Lower lobe of right lung (tissue), 2 donors: ENCODE measurements around the gene ZNF438. TPM values are rescaled to one million over a fixed set of nuclear protein-coding genes. Genes with fewer than 3 reads are reported as not detected.

Source experiments
- ATAC-seq, 2 donors: fragments of 200-7000 bp; cut with Tn5 transposase; one replicate each; pipeline ENCODE4 v1.9.1; 2020 to 2022; ENCODE audit warnings: mild to moderate bottlenecking in 2 of 2, moderate library complexity in 2 of 2
- DNase-seq: peaks from one replicate; pipeline ENCODE4 v3.0.0-alpha.2; 2020
- H3K27ac ChIP-seq: fragments of 200-600 bp; one replicate; pipeline ENCODE4 v1.8.0; 2022
- H3K27me3 ChIP-seq: fragments of 200-600 bp; one replicate; pipeline ENCODE4 v1.8.0; 2022; ENCODE audit warnings: low read depth
- H3K36me3 ChIP-seq: fragments of 200-600 bp; one replicate; pipeline ENCODE4 v1.8.0; 2022; ENCODE audit warnings: mild to moderate bottlenecking
- H3K4me1 ChIP-seq: fragments of 200-600 bp; one replicate; pipeline ENCODE4 v1.8.0; 2022
- H3K4me3 ChIP-seq: fragments of 200-600 bp; one replicate; pipeline ENCODE4 v1.8.0; 2022; ENCODE audit warnings: mild to moderate bottlenecking
- H3K9me3 ChIP-seq: fragments of 200-600 bp; one replicate; pipeline ENCODE4 v1.8.0; 2022
- CTCF ChIP-seq: fragments of 200-600 bp; IDR thresholded peaks from one replicate; pipeline ENCODE4 v1.8.0; 2022; ENCODE audit warnings: antibody characterized with exemption, mild to moderate bottlenecking
- intact Hi-C: fragments of 100-400 bp; cut with DNase I; formaldehyde crosslinking; loops from one replicate; pipeline ENCODE4 v1.11.0; 2022
- total RNA-seq: library from RNA; stranded (reverse); fragmentation: NEBNext Ultra II Directional; extraction: Animal tissue kit (Norgen Biotek cat#: 25700); gene quantifications from one replicate; pipeline ENCODE4 v1.2.1, GENCODE V29; 2021
- donor health status: DM: no; HTN: yes; CAD: no; lungs with severe emphysema.

The ZNF438 gene
- total RNA-seq, 1 donor from 2014 or later: 15.2 TPM

- Histone ChIP-seq H3K27ac (no peak overlapping the region), H3K4me1 (no peaks in the 10 kb centered on the region), H3K9me3 (no peaks in the 10 kb centered on the region), H3K27me3 (no peaks in the 10 kb centered on the region), H3K36me3 (peaks cover 14% of the 10 kb centered on the region), H3K4me3 (no peak overlapping the region)
- DNase-seq: no peak
- intact Hi-C loops: no loop called here
- ATAC-seq: no peak
- TF ChIP-seq CTCF: no peak
Measured at GRCh38 chr10:30842894-30843293, 188.8 kb downstream of the ZNF438 start.

GRCh38 chr10:30842185-30842584 is 189.5 kb downstream of the ZNF438 start:
- no peak overlapping the region for H3K27ac ChIP-seq
- intact Hi-C loops: no loop called here

GRCh38 chr10:30840395-30841050 is 191.1 kb downstream of the ZNF438 start:
- no peaks in the 10 kb centered on the region for H3K27me3 ChIP-seq
- no peaks in the 10 kb centered on the region for H3K4me1 ChIP-seq
- no peaks in the 10 kb centered on the region for H3K9me3 ChIP-seq
- intact Hi-C loops: no loop called here
- H3K4me3 ChIP-seq: no peak overlapping the region
- DNase-seq: no peak
- peaks cover 5% of the 10 kb centered on the region for H3K36me3 ChIP-seq
- H3K27ac ChIP-seq: no peak overlapping the region
- peak in 1 of 2 donors; percentile 37 for ATAC-seq
- TF ChIP-seq CTCF: no peak

More at GRCh38 chr10:30842185-30842584, 189.5 kb downstream of the ZNF438 start:
- H3K27me3 ChIP-seq: no peaks in the 10 kb centered on the region
- TF ChIP-seq CTCF: no peak
- DNase-seq (no peak), ATAC-seq (no peak)
- H3K9me3 ChIP-seq: no peaks in the 10 kb centered on the region
- no peaks in the 10 kb centered on the region for H3K4me1 ChIP-seq
- H3K4me3 ChIP-seq: no peak overlapping the region
- H3K36me3 ChIP-seq: peaks cover 7% of the 10 kb centered on the region

GRCh38 chr10:30839652-30840051 is 192.0 kb downstream of the ZNF438 start:
- DNase-seq (no peak), ATAC-seq (no peak)
- Histone ChIP-seq H3K27ac (no peak overlapping the region), H3K4me1 (no peaks in the 10 kb centered on the region), H3K9me3 (no peaks in the 10 kb centered on the region), H3K36me3 (no peaks in the 10 kb centered on the region), H3K27me3 (no peaks in the 10 kb centered on the region), H3K4me3 (no peak overlapping the region)
- intact Hi-C loops: no loop called here
- no peak for TF ChIP-seq CTCF

- ATAC-seq: no peak
- no peak for DNase-seq
- intact Hi-C loops: no loop called here
- Histone ChIP-seq H3K4me3 (no peak overlapping the region), H3K27me3 (no peaks in the 10 kb centered on the region), H3K4me1 (no peaks in the 10 kb centered on the region), H3K27ac (no peak overlapping the region), H3K9me3 (no peaks in the 10 kb centered on the region), H3K36me3 (no peaks in the 10 kb centered on the region)
- no peak for TF ChIP-seq CTCF
Measured at GRCh38 chr10:30836406-30836805, 195.3 kb downstream of the ZNF438 start.
